GM21515 (cell line): ENCODE measurements around the gene ENTPD2.

ENCODE experiments used
- ATAC-seq: cut with Tn5 transposase; IDR thresholded peaks from one replicate; pipeline ENCODE4 v1.9.1; 2021; ENCODE audit not compliant: unreplicated experiment

The ENTPD2 gene

GRCh38 chr9:137080260-137081122, 26.6 kb upstream of the ENTPD2 start:
- no peak for ATAC-seq

GRCh38 chr9:137079401-137079787, 25.5 kb upstream of the ENTPD2 start:
- ATAC-seq: no peak

- no peak for ATAC-seq
Measured at GRCh38 chr9:137078701-137079400, 25.0 kb upstream of the ENTPD2 start.

GRCh38 chr9:137077758-137078693, 24.2 kb upstream of the ENTPD2 start:
- no peak for ATAC-seq

GRCh38 chr9:137077010-137077747, 23.3 kb upstream of the ENTPD2 start, which contains the start of gene UAP1L1:
Gene UAP1L1 (plus strand): TSS chr9:137077517. CDS start chr9:137077533, 16 bp downstream.
- no peak for ATAC-seq

- no peak for ATAC-seq
Measured at GRCh38 chr9:137076636-137077009, 22.8 kb upstream of the ENTPD2 start.

- ATAC-seq: no peak
Measured at GRCh38 chr9:137075275-137075775, 21.5 kb upstream of the ENTPD2 start.

GRCh38 chr9:137074657-137075274, 20.9 kb upstream of the ENTPD2 start:
- ATAC-seq: no peak

GRCh38 chr9:137073992-137074399, 20.1 kb upstream of the ENTPD2 start:
- ATAC-seq: no peak

- no peak for ATAC-seq
Measured at GRCh38 chr9:137071282-137071681, 17.4 kb upstream of the ENTPD2 start.

- ATAC-seq: no peak
Measured at GRCh38 chr9:137070906-137071275, 17.0 kb upstream of the ENTPD2 start.

GRCh38 chr9:137070201-137070905, 16.5 kb upstream of the ENTPD2 start, which contains the start of gene SAPCD2:
Gene SAPCD2 (minus strand): TSS chr9:137070557. CDS start chr9:137070460, 97 bp downstream.
- peak; percentile 57 for ATAC-seq

GRCh38 chr9:137069508-137070091, 15.7 kb upstream of the ENTPD2 start:
- ATAC-seq: peak; percentile 4

- ATAC-seq: no peak
Measured at GRCh38 chr9:137068539-137069507, 15.0 kb upstream of the ENTPD2 start.

- ATAC-seq: peak; percentile 43
Measured at GRCh38 chr9:137067860-137068538, 14.1 kb upstream of the ENTPD2 start.

- ATAC-seq: no peak
Measured at GRCh38 chr9:137066096-137066861, 12.4 kb upstream of the ENTPD2 start.
